ENCODE data around the gene SRP68. TPM values are rescaled to one million over a fixed set of nuclear protein-coding genes. Genes with fewer than 3 reads are reported as not detected.

SRP68 gene
- total and polyA plus RNA-seq, 7 donors: 72.4 to 141 (median 100.0) TPM

DNA sequence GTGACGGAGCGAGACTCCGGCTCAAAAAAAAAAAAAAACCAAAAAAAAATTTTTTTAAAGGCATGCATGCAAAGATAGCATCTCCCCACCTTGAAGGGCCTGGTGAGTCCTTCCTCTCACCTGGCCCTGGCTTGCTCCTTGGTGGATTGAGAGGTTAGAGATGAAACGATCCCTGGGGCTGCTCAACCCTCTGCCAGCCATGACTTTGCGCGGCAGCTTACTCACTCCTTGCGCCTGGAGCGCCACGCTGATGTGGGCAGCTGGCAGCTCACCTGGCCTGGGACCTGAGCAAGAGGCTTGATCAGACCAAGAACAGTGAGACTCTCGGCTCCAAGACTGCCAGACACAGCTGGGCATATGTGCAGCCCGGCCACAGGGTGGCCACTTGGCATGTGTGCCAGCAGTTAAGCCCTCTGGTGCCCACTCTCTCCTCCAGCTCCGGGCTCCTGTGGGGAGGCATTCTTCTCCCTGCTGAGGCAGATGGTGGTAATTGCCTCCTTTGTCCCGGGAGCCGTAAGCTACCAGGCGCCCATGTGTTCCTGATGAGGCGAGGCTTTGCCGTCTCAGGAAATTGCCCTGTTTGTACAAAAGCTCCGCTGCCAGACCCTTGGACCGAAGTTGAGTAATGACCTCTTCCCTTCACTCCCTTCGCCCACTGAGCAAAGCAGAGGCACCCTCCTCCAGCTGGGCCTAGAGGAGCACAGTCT is 40.1 kb downstream of the SRP68 start:
- no peak overlapping the region for H3K27ac ChIP-seq
- TF ChIP-seq, protein P1, sequence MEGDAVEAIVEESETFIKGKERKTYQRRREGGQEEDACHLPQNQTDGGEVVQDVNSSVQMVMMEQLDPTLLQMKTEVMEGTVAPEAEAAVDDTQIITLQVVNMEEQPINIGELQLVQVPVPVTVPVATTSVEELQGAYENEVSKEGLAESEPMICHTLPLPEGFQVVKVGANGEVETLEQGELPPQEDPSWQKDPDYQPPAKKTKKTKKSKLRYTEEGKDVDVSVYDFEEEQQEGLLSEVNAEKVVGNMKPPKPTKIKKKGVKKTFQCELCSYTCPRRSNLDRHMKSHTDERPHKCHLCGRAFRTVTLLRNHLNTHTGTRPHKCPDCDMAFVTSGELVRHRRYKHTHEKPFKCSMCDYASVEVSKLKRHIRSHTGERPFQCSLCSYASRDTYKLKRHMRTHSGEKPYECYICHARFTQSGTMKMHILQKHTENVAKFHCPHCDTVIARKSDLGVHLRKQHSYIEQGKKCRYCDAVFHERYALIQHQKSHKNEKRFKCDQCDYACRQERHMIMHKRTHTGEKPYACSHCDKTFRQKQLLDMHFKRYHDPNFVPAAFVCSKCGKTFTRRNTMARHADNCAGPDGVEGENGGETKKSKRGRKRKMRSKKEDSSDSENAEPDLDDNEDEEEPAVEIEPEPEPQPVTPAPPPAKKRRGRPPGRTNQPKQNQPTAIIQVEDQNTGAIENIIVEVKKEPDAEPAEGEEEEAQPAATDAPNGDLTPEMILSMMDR (IDR thresholded peaks at IDR 0.05): no peak
- H3K9me3 ChIP-seq: no peaks in the 10 kb centered on the region
- intact Hi-C loops (cut with DNase I): no loop called here
- peak in 1 of 2 donors; percentile 9 for DNase-seq
- peaks cover 0 to 1% (median 0%) of the 10 kb centered on the region in 3 donors for H3K27me3 ChIP-seq (ENCODE audit: insufficient read depth in 3 of 3, low read length in 2 of 3)
- no peak overlapping the region for H3K4me3 ChIP-seq
- H3K36me3 ChIP-seq (ENCODE audit: insufficient read depth in 1 of 2, low read depth in 1 of 2): peaks cover 0 to 2% of the 10 kb centered on the region in 2 donors
- ATAC-seq: peak in 2 of 4 donors; percentile 27 to 30
- H3K4me1 ChIP-seq: no peaks in the 10 kb centered on the region
- 68 to 72% (median 70%) methylated on average over 19 to 20 of the region's 20 CpGs for WGBS, 3 donors

DNA sequence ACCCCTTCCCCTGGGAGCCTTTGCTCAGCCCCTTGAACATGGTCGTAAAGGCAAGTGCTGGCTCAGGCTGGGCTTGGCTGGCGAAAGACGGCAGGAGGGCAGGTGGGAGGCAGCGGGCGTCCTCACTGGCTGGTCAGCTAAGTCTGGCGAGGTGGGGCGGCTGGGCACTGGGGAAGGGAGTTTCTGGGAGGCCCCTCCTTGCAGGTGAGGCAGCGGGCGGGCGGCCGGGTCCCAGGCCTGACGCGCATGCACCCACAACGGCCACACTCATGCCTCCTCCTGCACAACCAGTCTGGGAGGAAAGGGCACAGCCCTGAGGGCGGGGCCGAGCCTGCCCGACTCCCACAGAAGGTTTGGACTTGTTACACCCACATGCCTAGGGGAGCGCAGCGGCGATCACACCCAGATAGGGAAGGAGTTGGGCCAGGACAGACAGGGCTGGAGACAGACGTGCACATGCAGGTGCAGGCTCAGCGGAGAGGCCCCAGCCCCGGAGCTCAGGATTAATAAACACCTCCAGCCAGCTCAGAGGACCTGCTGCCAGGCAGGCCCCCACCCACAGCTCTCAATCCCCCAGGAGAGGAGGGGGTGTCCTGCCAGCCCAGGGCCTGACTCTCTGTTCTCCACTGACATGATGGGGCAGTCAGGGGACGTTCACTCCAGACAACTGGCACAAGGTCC is 45.0 kb downstream of the SRP68 start, which contains the start of gene EVPL:
Gene EVPL, minus strand, starts transcription at position 148 of the 681 bp plus-strand sequence. Its CDS starts 108 bp downstream, at position 40.
- DNase-seq (no peak), ATAC-seq (no peak)
- no peak within 1 kb of the TSS for H3K27ac ChIP-seq
- TF ChIP-seq, protein P1 (IDR thresholded peaks at IDR 0.05): no peak
- no peaks in the 10 kb centered on the region for H3K36me3 ChIP-seq (ENCODE audit: insufficient read depth in 1 of 2, low read depth in 1 of 2)
- WGBS, 3 donors: 75 to 80% (median 79%) methylated on average over 20 to 24 of the region's 24 CpGs
- H3K4me1 ChIP-seq: no peaks in the 10 kb centered on the region
- no peaks in the 10 kb centered on the region for H3K9me3 ChIP-seq
- no peak within 1 kb of the TSS for H3K4me3 ChIP-seq
- H3K27me3 ChIP-seq (ENCODE audit: insufficient read depth in 3 of 3, low read length in 2 of 3): peaks cover 0 to 2% (median 0%) of the 10 kb centered on the region in 3 donors
- intact Hi-C loops (cut with DNase I): no loop called here

DNA sequence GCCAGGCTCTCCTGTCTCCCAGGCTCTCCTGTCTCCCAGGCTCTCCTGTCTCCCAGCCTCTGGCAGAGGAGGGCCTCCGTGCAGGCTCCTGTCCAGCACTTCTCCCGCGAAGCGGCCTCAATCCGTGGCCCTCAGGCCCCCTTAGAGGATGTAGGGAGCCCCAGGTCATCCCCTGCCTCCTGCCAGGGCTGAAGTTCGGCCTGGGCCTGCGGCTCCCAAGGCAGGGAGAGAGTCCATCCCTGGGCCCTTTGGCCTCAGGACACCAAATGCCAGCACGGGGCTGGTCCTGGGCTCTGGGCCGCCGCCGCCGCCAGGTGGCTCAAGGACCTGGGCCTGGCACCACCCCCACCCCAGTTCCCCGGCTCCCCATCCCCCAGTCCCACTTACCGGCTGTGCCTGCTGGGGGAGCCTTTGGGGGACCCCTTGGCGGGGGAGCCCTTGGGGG is 45.6 kb downstream of the SRP68 start:
- Histone ChIP-seq H3K36me3 (ENCODE audit: insufficient read depth in 1 of 2, low read depth in 1 of 2) (no peaks in the 10 kb centered on the region), H3K27ac (no peak overlapping the region), H3K4me1 (no peaks in the 10 kb centered on the region), H3K4me3 (no peak overlapping the region), H3K9me3 (no peaks in the 10 kb centered on the region), H3K27me3 (ENCODE audit: insufficient read depth in 3 of 3, low read length in 2 of 3) (peaks cover 0 to 2% (median 0%) of the 10 kb centered on the region in 3 donors)
- no peak for ATAC-seq
- WGBS, 3 donors: 71 to 72% (median 72%) methylated on average over 9 to 15 of the region's 15 CpGs
- TF ChIP-seq, protein P1 (IDR thresholded peaks at IDR 0.05): no peak
- intact Hi-C loops (cut with DNase I): no loop called here
- DNase-seq: no peak

DNA sequence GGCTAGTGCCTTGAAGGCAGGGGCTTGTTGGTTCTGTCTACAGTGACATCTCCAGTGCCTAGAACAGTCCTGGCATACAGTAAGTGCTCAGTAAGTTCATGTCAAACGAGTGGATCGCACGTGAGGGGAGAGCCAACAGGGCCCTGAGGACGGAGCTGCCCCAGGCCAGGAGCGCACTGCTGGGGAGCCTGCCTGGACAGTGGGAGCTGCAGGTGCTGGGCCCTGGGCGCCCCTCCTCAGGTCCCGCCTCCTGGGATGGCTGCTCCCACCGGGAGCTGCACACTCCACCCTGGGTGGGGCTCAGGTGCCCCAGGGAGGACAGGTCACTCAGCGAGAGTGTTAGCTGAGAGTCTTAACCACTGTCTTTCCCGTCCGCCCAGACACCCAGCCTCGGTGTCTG is 47.0 kb downstream of the SRP68 start:
- no peak for DNase-seq

More for the DNA sequence above, 47.0 kb downstream of the SRP68 start:
- Histone ChIP-seq H3K9me3 (no peaks in the 10 kb centered on the region), H3K4me3 (no peak overlapping the region), H3K27ac (no peak overlapping the region), H3K36me3 (ENCODE audit: insufficient read depth in 1 of 2, low read depth in 1 of 2) (no peaks in the 10 kb centered on the region), H3K4me1 (no peaks in the 10 kb centered on the region), H3K27me3 (ENCODE audit: insufficient read depth in 3 of 3, low read length in 2 of 3) (peaks cover 0 to 2% (median 0%) of the 10 kb centered on the region in 3 donors)
- 84 to 87% (median 86%) methylated on average over 12 of the region's 12 CpGs for WGBS, 3 donors
- no peak for ATAC-seq
- TF ChIP-seq, protein P1 (IDR thresholded peaks at IDR 0.05): no peak
- intact Hi-C loops (cut with DNase I): no loop called here
